AG10803 (cell line): ENCODE results near the gene ATG4B.

Source experiments
- DNase-seq: peaks from one replicate; pipeline ENCODE4 v3.0.0; 2010; ENCODE audit warnings: low read depth
- H3K4me3 ChIP-seq: 2 replicates; pipeline ENCODE4 v1.5.1; 2011; ENCODE audit warnings: mild to moderate bottlenecking, low read length, control low read depth
- CTCF ChIP-seq: conservative IDR thresholded peaks from 2 replicates; pipeline ENCODE4 v1.5.1; 2011; ENCODE audit warnings: mild to moderate bottlenecking, low read length, control low read depth, inconsistent platforms

Gene ATG4B

GRCh38 chr2:241598061-241598460 lies 39.4 kb upstream of the ATG4B start:
- no peak for TF ChIP-seq CTCF
- no peak overlapping the region for H3K4me3 ChIP-seq
- DNase-seq = no peak

- no peak for TF ChIP-seq CTCF
- no peak overlapping the region for H3K4me3 ChIP-seq
- no peak for DNase-seq
Observed at GRCh38 chr2:241598487-241598886, 39.0 kb upstream of the ATG4B start.

- no peak for DNase-seq
- H3K4me3 ChIP-seq = no peak overlapping the region
- no peak for TF ChIP-seq CTCF
Observed at GRCh38 chr2:241599615-241600014, 37.9 kb upstream of the ATG4B start.

- no peak for TF ChIP-seq CTCF
- no peak for DNase-seq
- no peak overlapping the region for H3K4me3 ChIP-seq
Observed at GRCh38 chr2:241601841-241602240, 35.7 kb upstream of the ATG4B start.

- no peak overlapping the region for H3K4me3 ChIP-seq
- DNase-seq = no peak
- no peak for TF ChIP-seq CTCF
Observed at GRCh38 chr2:241602720-241603119, 34.8 kb upstream of the ATG4B start.

GRCh38 chr2:241603686-241604085 lies 33.8 kb upstream of the ATG4B start:
- no peak for DNase-seq

GRCh38 chr2:241606186-241606585 lies 31.3 kb upstream of the ATG4B start:
- DNase-seq = no peak
- H3K4me3 ChIP-seq = no peak overlapping the region
- no peak for TF ChIP-seq CTCF

More at GRCh38 chr2:241603686-241604085, 33.8 kb upstream of the ATG4B start:
- TF ChIP-seq CTCF = no peak
- H3K4me3 ChIP-seq = no peak overlapping the region
